Karpas-422 (cell line): ENCODE data around the gene SETSIP. TPM values are rescaled to one million over a fixed set of nuclear protein-coding genes. Genes with fewer than 3 reads are reported as not detected.

Experiments used
- DNase-seq: peaks from one replicate; pipeline ENCODE4 v3.0.0-alpha.2; 2015
- H2AFZ ChIP-seq: fragments of 200-600 bp; sonication (generic); 2 replicates; pipeline ENCODE4 v1.6.1; 2014; ENCODE audit warnings: antibody characterized with exemption, low read length, mixed read lengths
- H3K27ac ChIP-seq: fragments of 200-600 bp; sonication (generic); 2 replicates; pipeline ENCODE4 v1.5.1; 2014; ENCODE audit warnings: mild to moderate bottlenecking, low read length, moderate library complexity
- H3K27me3 ChIP-seq: fragments of 200-600 bp; sonication (generic); 2 replicates; pipeline ENCODE4 v1.6.1; 2014; ENCODE audit warnings: low read length, mixed read lengths
- H3K36me3 ChIP-seq: fragments of 200-600 bp; sonication (generic); 2 replicates; pipeline ENCODE4 v1.6.1; 2014; ENCODE audit warnings: low read length, mixed read lengths; ENCODE audit not compliant: insufficient read depth
- H3K4me1 ChIP-seq: fragments of 200-600 bp; sonication (generic); 2 replicates; pipeline ENCODE4 v1.6.1; 2014; ENCODE audit warnings: mild to moderate bottlenecking, low read length, mixed read lengths
- H3K4me2 ChIP-seq: fragments of 200-600 bp; sonication (generic); 2 replicates; pipeline ENCODE4 v1.6.1; 2014; ENCODE audit warnings: low read length, low read depth, mild to moderate bottlenecking; ENCODE audit not compliant: poor library complexity, severe bottlenecking
- H3K4me3 ChIP-seq: fragments of 200-600 bp; sonication (generic); 2 replicates; pipeline ENCODE4 v1.5.1; 2014; ENCODE audit warnings: mild to moderate bottlenecking, antibody characterized with exemption, low read length, mixed read lengths
- H3K79me2 ChIP-seq: fragments of 200-600 bp; sonication (generic); 2 replicates; pipeline ENCODE4 v1.6.1; 2014; ENCODE audit warnings: mild to moderate bottlenecking, low read length, mixed read lengths
- H3K9ac ChIP-seq: fragments of 200-600 bp; sonication (generic); 2 replicates; pipeline ENCODE4 v1.6.0; 2014; ENCODE audit warnings: low read length
- H3K9me2 ChIP-seq: fragments of 200-600 bp; sonication (generic), shearing (Covaris generic); replicated peaks from 2 replicates; pipeline ENCODE4 v1.6.0; 2014; ENCODE audit warnings: mild to moderate bottlenecking, low read length, moderate library complexity; ENCODE audit not compliant: insufficient read depth
- H3K9me3 ChIP-seq: fragments of 300-700, 200-600 bp; sonication (generic); 2 replicates; pipeline ENCODE4 v1.6.1; 2014; ENCODE audit warnings: low read length, mixed read lengths
- H4K20me1 ChIP-seq: fragments of 200-600 bp; sonication (generic); 2 replicates; pipeline ENCODE4 v1.6.1; 2014; ENCODE audit warnings: mild to moderate bottlenecking, antibody characterized with exemption, low read length, low read depth; ENCODE audit not compliant: insufficient read depth
- total RNA-seq: library from RNA; depleted of rRNA; stranded (reverse); fragments of >200 nt; shearing (Covaris generic); gene quantifications from 2 replicates; pipeline ENCODE4 v1.2.3, GENCODE V29; 2014; ENCODE audit warnings: low replicate concordance

Gene SETSIP
- total RNA-seq, 1 experiment from 2014 or later: 0.89 TPM

DNA sequence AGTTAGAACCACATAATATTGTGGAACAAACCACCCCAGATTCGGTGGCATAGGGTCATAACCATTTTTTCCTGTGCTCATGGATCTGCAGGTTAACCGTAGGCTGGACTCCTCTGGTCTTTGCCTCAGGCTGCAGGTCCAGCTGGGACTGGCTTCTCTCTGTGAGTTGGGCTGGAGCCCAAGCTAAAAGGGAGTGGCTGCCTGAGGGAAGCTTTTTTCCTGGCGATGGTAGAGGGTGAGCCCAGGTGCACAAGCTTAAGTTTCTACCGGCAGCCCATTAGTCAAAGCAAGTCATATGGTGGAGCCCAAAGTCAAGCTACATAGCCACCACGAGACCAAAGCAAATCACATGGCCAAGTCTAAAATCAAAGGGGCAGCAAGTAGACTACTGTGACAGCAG lies 31.6 kb downstream of the SETSIP start:
- H3K36me3 ChIP-seq: no peaks in the 10 kb centered on the region
- no peak overlapping the region for H3K4me2 ChIP-seq
- no peaks in the 10 kb centered on the region for H4K20me1 ChIP-seq
- DNase-seq: no peak
- no peaks in the 10 kb centered on the region for H3K4me1 ChIP-seq
- H3K9me2 ChIP-seq: no peaks in the 10 kb centered on the region
- H3K4me3 ChIP-seq: no peak overlapping the region
- H3K9me3 ChIP-seq: no peaks in the 10 kb centered on the region
- no peak overlapping the region for H2AFZ ChIP-seq
- no peaks in the 10 kb centered on the region for H3K27me3 ChIP-seq
- no peak overlapping the region for H3K9ac ChIP-seq
- H3K79me2 ChIP-seq: no peaks in the 10 kb centered on the region
- no peak overlapping the region for H3K27ac ChIP-seq

DNA sequence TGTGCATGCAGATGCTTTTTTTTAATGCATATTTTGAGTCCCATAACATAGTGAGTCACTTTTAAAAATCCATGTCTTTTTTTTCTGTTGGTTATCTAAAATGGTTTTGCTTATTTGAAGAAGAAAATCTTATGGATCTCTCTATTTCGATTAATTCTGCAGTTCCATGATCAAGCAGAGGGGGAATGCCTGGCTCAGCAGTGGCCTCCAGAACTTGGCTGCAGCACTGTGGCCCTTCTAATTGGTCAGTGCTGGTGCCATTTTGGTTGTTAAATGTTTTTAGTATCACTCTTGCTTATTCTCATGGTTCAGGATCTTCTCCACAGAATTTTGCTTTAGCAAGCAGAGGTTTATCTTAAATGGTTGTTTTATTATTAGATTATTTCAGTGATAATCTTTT lies 34.2 kb downstream of the SETSIP start:
- Histone ChIP-seq H3K27me3 (no peaks in the 10 kb centered on the region), H3K4me3 (no peak overlapping the region), H3K4me1 (no peaks in the 10 kb centered on the region), H3K4me2 (no peak overlapping the region), H3K36me3 (no peaks in the 10 kb centered on the region), H3K9me3 (no peaks in the 10 kb centered on the region), H3K9me2 (no peaks in the 10 kb centered on the region), H2AFZ (no peak overlapping the region), H4K20me1 (no peaks in the 10 kb centered on the region), H3K27ac (no peak overlapping the region), H3K9ac (no peak overlapping the region), H3K79me2 (no peaks in the 10 kb centered on the region)
- no peak for DNase-seq

DNA sequence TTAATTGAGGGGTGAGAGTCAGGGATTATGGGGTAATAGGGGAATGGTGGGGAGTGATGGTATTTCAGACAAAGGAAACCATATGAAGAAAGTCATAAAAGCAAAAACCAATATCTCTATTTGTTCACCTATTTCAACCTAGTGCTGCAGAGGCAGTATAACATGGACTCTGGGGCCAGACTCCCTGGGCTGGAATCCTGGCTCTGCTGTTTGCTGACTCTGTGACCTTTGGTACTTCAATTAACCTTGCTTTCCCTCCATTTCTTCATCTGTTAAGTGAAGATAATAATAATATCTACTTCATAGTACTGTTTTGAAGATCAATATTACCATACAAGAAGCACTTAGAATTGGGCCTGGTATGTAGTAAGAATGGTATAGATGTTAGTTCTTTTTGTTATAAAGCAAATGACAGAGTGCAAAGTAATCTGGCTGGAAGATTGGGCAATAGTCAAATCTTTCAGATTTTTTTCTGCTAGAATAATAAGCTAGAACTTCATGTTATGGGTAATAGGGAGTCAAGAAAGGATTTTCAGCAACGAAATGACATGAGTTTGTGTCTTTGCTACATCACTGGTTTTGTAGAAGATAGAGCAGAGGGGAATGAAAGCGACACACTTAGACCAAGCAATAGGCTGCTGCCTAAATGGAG lies 36.4 kb downstream of the SETSIP start:
- no peak overlapping the region for H3K27ac ChIP-seq
- no peaks in the 10 kb centered on the region for H3K9me2 ChIP-seq
- H2AFZ ChIP-seq: no peak overlapping the region
- DNase-seq: no peak
- no peaks in the 10 kb centered on the region for H3K9me3 ChIP-seq
- no peak overlapping the region for H3K4me2 ChIP-seq
- H4K20me1 ChIP-seq: no peaks in the 10 kb centered on the region
- no peaks in the 10 kb centered on the region for H3K4me1 ChIP-seq
- no peak overlapping the region for H3K9ac ChIP-seq
- H3K79me2 ChIP-seq: no peaks in the 10 kb centered on the region
- no peaks in the 10 kb centered on the region for H3K27me3 ChIP-seq
- no peaks in the 10 kb centered on the region for H3K36me3 ChIP-seq
- H3K4me3 ChIP-seq: no peak overlapping the region

DNA sequence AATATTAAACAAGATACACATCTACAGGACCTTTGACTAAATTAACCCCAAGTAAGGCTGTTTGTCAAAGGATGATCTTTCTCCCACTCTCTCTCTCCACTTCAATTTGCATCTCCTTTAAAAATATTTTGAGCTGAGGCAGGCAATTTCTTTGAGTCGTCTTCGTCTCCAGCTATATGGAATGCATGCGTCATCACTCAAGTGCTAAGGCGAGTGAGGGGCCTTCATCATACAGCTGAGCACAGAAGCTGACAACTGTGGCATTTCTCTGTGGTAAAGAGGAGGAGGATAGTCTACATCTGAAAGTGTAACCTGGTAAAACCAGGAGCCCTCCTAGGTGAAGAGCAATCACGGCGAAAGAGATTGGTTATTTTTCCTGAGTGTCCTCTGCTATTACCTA lies 37.8 kb downstream of the SETSIP start:
- Histone ChIP-seq H3K79me2 (no peaks in the 10 kb centered on the region), H4K20me1 (no peaks in the 10 kb centered on the region), H3K27ac (no peak overlapping the region), H3K36me3 (no peaks in the 10 kb centered on the region), H3K4me2 (no peak overlapping the region), H3K9me2 (no peaks in the 10 kb centered on the region), H3K9ac (no peak overlapping the region), H2AFZ (no peak overlapping the region), H3K9me3 (no peaks in the 10 kb centered on the region), H3K4me1 (no peaks in the 10 kb centered on the region), H3K4me3 (no peak overlapping the region), H3K27me3 (no peaks in the 10 kb centered on the region)
- no peak for DNase-seq

DNA sequence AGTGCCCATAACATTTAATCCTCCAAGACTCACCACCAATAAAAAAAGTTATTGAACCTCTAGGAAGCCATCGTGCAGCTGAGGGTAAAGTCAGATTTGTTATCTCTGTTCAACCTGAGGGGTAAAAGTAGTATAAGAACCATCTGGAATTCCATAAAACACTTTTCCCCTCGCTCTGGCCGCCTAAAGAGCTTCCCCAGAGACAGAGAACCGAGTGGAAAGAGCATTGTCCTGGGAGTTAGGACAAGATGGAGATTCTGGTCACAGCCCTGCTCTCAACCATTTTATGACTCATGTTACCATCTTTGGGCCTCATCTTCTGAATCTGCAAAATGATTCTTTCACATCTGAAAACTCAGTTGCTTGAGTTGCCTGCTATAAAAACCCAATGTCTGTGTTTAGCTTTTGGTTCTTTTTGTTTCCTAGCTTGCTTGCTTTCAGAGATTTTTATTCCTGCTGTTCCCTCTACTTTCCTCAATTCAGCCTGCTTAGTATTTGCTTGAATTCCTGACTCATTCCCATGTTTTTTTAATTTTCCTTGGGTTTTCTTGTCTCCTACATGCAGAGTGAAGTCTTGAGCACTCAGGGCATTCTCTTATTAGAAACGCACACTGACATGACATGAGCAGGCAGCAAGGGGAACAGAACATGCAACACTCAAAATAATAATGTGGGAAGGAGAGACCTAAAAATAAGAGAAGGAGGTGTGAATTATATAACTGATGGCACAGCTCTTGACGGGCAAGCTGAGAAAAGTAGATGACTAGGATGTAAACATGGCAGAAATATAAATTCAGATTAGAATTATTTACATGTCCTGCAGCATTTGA lies 43.7 kb downstream of the SETSIP start:
- no peak overlapping the region for H2AFZ ChIP-seq

DNA sequence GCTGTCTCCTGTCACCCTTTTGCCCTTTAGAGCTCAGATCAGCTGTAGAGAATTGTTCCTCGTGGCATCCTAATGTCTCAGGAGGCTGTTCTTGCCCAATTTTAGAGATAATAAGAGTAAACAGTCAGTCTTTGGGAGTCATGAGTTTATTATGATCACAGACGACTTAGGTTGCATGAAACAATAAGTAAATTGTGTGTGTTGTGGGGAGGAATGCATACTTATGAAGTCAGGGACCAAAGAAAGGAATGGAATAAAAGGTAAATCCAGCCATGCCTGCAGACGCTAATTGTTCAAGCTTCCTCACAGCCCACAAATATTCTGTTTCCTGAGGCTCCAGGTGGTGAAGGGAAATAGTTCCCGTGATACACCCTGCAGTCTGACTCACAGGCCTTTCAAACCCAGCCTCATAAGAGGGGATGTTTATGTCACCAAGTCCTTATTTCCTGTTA lies 44.5 kb downstream of the SETSIP start:
- no peaks in the 10 kb centered on the region for H3K36me3 ChIP-seq
- H3K27ac ChIP-seq: no peak overlapping the region
- no peak overlapping the region for H2AFZ ChIP-seq
- H4K20me1 ChIP-seq: no peaks in the 10 kb centered on the region
- no peak for DNase-seq
- H3K9me3 ChIP-seq: no peaks in the 10 kb centered on the region
- H3K4me1 ChIP-seq: no peaks in the 10 kb centered on the region
- H3K9ac ChIP-seq: no peak overlapping the region
- peaks cover 2% of the 10 kb centered on the region; the same call in 1 of the 2 replicates for H3K27me3 ChIP-seq
- no peaks in the 10 kb centered on the region for H3K79me2 ChIP-seq
- no peaks in the 10 kb centered on the region for H3K9me2 ChIP-seq
- H3K4me3 ChIP-seq: no peak overlapping the region
- H3K4me2 ChIP-seq: no peak overlapping the region

More for the DNA sequence above, 43.7 kb downstream of the SETSIP start:
- Histone ChIP-seq H3K4me2 (no peak overlapping the region), H3K27ac (no peak overlapping the region), H3K79me2 (no peaks in the 10 kb centered on the region), H4K20me1 (no peaks in the 10 kb centered on the region), H3K9me2 (no peaks in the 10 kb centered on the region), H3K9me3 (no peaks in the 10 kb centered on the region), H3K9ac (no peak overlapping the region), H3K27me3 (peaks cover 2% of the 10 kb centered on the region; the same call in 1 of the 2 replicates), H3K36me3 (no peaks in the 10 kb centered on the region), H3K4me3 (no peak overlapping the region), H3K4me1 (no peaks in the 10 kb centered on the region)
- no peak for DNase-seq

DNA sequence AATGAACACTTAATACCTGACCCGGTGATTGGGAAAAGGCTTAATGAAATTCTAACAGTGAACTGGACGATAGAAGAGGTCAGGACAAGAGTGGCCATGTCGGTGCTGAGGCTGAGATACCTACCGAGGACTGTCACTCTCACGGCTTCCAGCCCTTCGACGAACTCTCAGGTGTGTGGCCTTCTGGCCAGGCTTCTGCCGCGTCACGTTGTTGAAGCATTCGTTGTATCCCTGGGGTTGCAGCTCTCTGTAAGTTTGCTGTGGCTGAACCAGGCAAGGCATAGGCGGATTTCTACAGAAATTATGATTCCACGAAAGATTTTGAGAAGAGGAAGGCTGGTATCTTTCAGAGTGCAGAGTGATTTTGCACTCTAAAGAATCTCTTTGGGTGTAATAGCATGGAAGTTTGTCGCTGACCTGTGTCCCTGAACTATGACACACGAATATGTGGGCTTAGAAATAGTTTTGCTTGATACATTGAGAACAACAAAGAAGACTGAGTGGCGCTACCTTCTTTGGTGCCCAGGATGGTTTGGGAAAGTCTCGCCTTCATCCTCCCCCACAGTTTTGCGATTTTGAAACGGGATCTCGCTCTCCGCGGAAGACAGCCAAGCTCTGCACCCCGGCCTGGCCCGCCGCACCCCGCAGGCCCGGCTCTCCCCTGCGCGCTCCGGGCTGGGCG lies 45.8 kb downstream of the SETSIP start:
- no peaks in the 10 kb centered on the region for H3K36me3 ChIP-seq

DNA sequence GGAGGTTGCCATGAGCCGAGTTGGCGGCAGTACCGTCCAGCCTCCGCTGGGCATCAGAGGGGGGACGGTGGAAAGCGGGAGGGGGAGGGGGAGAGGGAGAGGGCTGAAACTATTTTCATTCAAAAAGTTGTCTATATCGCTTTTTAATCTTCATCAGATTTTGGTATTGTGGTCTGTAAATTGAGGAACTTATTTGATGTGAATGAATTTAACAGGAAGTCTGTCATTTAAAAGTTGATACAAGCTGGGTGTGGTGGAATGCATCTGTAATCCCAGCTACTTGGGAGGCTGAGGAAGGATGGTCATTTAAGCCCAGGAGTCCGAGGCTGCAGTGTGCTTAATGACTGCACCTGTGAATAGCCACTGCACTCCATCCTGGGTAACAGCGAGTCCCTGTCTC lies 48.4 kb downstream of the SETSIP start:
- Histone ChIP-seq H3K9me2 (no peaks in the 10 kb centered on the region), H3K9me3 (no peaks in the 10 kb centered on the region), H3K4me2 (no peak overlapping the region), H3K27ac (no peak overlapping the region), H3K36me3 (no peaks in the 10 kb centered on the region), H3K27me3 (peaks cover 2% of the 10 kb centered on the region; the same call in 1 of the 2 replicates), H2AFZ (no peak overlapping the region), H3K4me3 (no peak overlapping the region), H3K79me2 (no peaks in the 10 kb centered on the region), H3K9ac (no peak overlapping the region), H4K20me1 (no peaks in the 10 kb centered on the region), H3K4me1 (no peaks in the 10 kb centered on the region)
- DNase-seq: no peak

More for the DNA sequence above, 45.8 kb downstream of the SETSIP start:
- Histone ChIP-seq H3K9ac (no peak overlapping the region), H3K79me2 (no peaks in the 10 kb centered on the region), H3K9me3 (no peaks in the 10 kb centered on the region), H4K20me1 (no peaks in the 10 kb centered on the region), H3K27me3 (peaks cover 2% of the 10 kb centered on the region; the same call in 1 of the 2 replicates), H3K9me2 (no peaks in the 10 kb centered on the region), H2AFZ (no peak overlapping the region), H3K4me2 (no peak overlapping the region), H3K4me1 (no peaks in the 10 kb centered on the region), H3K4me3 (no peak overlapping the region), H3K27ac (no peak overlapping the region)
- no peak for DNase-seq
